Activated naive CD4-positive, alpha-beta T cell treated with anti-CD3 and anti-CD28 coated beads, Interleukin-2, amount 50 U/mL, for 24 hours (primary cell): ENCODE data around the gene SEMA3D.
"Not testable (repeated sequence)": the region's sequence is repeated elsewhere in the genome, so short reads cannot be mapped to it uniquely, and the experiment has no call there.

ENCODE experiments used
- H3K27ac Mint-ChIP-seq: one replicate; pipeline ENCODE4 v1.8.0; 2021; ENCODE audit warnings: mild to moderate bottlenecking, mixed read lengths
- H3K27me3 Mint-ChIP-seq: one replicate; pipeline ENCODE4 v1.8.0; 2021; ENCODE audit warnings: mixed read lengths
- H3K36me3 Mint-ChIP-seq: one replicate; pipeline ENCODE4 v1.8.0; 2021; ENCODE audit warnings: mixed read lengths
- H3K4me1 Mint-ChIP-seq: one replicate; pipeline ENCODE4 v1.8.0; 2021; ENCODE audit warnings: mixed read lengths
- H3K4me3 Mint-ChIP-seq: one replicate; pipeline ENCODE4 v1.8.0; 2021; ENCODE audit warnings: mild to moderate bottlenecking, mixed read lengths
- H3K9me3 Mint-ChIP-seq: one replicate; pipeline ENCODE4 v1.8.0; 2021; ENCODE audit warnings: mixed read lengths

SEMA3D gene

DNA sequence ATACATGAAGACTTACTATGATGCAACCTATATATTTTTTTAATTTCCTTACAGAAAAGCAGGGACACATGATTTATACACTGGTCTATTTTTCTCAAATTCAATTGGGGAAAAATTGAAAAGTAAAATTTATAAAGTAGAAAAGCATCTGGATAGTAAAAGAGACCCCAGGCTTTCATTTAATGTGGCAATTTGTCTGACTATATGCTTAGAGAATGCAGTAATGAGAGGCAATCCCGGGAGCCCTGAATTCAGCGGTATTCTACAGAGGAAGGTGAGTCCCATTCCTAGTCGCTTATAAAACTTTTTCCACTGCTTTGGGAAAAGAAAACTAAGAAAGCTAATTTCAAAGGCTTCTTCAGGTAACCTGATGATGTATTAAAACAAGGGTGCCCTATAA, 167.1 kb downstream of the SEMA3D start:
- Mint-ChIP-seq H3K9me3 (no peaks in the 10 kb centered on the region), H3K4me1 (no peaks in the 10 kb centered on the region), H3K27ac (no peak overlapping the region), H3K27me3 (peaks cover 9% of the 10 kb centered on the region), H3K4me3 (no peak overlapping the region), H3K36me3 (no peaks in the 10 kb centered on the region)

DNA sequence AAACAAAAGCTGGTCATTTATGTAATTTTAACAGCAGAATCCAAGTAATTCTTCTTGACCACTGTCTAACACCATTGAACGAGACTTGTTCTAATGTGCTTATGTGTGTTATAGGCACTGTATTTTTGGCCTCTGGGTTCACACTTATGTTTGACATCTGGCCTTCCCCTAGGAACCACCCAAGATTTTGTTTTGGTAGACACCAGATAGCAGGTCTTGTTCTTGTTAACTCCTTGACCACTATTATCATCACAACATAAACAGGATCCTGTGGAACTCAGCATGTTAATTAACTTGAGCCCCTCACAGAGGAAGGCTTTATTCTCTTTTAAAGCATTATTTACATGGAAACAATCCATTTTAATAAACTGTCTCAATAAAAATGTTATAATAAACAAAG, 167.7 kb downstream of the SEMA3D start:
- Mint-ChIP-seq H3K4me1 (no peaks in the 10 kb centered on the region), H3K27me3 (peaks cover 9% of the 10 kb centered on the region), H3K36me3 (no peaks in the 10 kb centered on the region), H3K9me3 (no peaks in the 10 kb centered on the region), H3K4me3 (no peak overlapping the region), H3K27ac (no peak overlapping the region)

DNA sequence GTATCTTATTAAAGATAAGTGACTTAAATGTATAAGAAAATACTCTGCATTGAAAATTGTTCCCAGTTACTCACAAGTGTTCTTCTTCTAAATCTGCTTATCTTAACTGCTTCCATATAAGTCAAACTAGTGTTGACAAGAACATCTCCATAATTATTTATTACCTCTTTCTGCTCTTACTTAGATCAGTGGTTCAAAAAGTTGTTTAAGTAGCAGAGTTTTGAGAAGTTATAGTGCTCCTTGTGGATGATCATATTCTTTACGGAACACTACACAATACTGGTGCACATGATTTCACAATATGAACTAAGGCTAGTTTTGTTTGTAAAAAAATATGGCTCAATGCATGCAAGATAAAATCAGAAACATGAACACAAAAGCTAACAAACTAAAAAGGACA, 168.4 kb downstream of the SEMA3D start:
- H3K27me3 Mint-ChIP-seq: peaks cover 9% of the 10 kb centered on the region
- H3K27ac Mint-ChIP-seq: no peak overlapping the region
- no peaks in the 10 kb centered on the region for H3K36me3 Mint-ChIP-seq
- H3K9me3 Mint-ChIP-seq: no peaks in the 10 kb centered on the region
- H3K4me1 Mint-ChIP-seq: no peaks in the 10 kb centered on the region
- no peak overlapping the region for H3K4me3 Mint-ChIP-seq

DNA sequence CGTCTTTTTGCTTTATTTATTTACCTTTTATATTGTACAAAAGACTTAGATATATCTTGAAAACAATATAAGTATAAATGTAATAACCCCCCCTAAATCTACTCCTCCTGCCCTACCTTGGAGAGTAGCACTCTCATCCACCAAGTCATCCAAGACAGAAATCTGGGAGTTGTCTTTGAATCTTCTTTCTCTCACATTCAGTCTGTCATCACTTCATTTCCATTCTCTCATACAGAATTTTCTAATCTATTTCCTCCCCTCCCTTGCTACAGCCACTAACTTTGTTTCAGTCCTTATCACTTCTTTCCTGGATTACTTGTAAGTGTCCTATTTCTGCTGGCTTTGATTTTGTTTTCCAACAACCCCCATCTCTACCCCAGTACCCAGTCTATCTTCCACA, 170.6 kb downstream of the SEMA3D start:
- no peak overlapping the region for H3K4me3 Mint-ChIP-seq
- H3K4me1 Mint-ChIP-seq: no peaks in the 10 kb centered on the region
- H3K36me3 Mint-ChIP-seq: no peaks in the 10 kb centered on the region
- H3K9me3 Mint-ChIP-seq: no peaks in the 10 kb centered on the region
- H3K27ac Mint-ChIP-seq: no peak overlapping the region
- H3K27me3 Mint-ChIP-seq: peaks cover 9% of the 10 kb centered on the region

DNA sequence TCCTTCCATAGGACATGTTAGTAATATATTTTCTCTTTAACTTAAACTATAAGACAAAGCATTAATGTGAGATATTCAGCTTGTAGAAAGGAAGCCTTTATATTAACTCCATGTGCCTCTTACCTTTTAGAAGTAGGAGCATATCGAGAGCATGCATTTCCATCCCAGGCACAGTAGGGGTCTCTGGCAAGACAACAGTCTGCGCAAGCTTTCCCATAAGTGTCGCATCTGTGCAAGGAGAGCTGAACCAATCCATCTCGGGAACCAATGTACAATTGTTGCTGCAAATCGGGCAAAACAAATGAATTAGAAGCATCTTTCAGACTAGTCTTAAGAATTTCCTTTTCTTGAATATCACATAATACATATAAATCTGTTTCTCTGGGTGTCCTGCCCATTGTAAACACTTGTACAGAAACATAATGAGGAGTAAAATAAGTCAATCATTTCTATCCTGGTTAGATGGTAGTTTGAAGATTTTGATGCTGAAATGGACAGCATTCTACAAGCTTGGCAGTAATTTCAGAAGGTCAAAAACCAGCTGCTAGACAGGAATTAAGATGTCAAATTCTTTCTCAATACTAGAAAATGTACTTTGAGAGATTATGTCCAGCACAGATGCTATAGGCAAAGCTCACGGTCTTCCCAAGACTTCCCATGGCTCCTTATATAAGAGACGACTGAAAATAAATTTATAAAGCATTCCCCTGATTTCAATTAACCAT, 171.8 kb downstream of the SEMA3D start:
- H3K4me1 Mint-ChIP-seq: no peaks in the 10 kb centered on the region
- peaks cover 8% of the 10 kb centered on the region for H3K27me3 Mint-ChIP-seq
- no peak overlapping the region for H3K4me3 Mint-ChIP-seq
- no peaks in the 10 kb centered on the region for H3K36me3 Mint-ChIP-seq
- H3K27ac Mint-ChIP-seq: no peak overlapping the region
- no peaks in the 10 kb centered on the region for H3K9me3 Mint-ChIP-seq

DNA sequence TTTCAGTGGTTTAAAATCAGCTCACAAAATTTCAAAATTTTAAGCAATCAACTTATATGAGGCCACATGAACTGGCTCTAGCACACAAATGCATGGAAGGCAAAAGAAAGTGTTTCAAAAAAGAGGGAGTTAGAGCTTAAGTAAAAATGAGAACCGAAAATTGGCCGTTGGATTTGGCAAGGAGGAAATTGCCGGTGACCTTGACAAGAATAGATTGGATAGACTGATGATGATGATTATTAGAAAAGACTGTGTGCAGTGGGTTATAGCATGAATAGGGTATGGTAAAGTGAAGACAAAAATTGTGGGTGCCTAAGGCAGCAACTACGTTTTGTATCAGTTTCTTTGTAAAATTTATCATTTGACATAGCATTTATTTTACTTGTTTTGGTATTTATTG, 175.7 kb downstream of the SEMA3D start:
- H3K27me3 Mint-ChIP-seq: peaks cover 6% of the 10 kb centered on the region
- H3K4me3 Mint-ChIP-seq: no peak overlapping the region
- no peaks in the 10 kb centered on the region for H3K36me3 Mint-ChIP-seq
- H3K9me3 Mint-ChIP-seq: no peaks in the 10 kb centered on the region
- no peak overlapping the region for H3K27ac Mint-ChIP-seq
- H3K4me1 Mint-ChIP-seq: no peaks in the 10 kb centered on the region

DNA sequence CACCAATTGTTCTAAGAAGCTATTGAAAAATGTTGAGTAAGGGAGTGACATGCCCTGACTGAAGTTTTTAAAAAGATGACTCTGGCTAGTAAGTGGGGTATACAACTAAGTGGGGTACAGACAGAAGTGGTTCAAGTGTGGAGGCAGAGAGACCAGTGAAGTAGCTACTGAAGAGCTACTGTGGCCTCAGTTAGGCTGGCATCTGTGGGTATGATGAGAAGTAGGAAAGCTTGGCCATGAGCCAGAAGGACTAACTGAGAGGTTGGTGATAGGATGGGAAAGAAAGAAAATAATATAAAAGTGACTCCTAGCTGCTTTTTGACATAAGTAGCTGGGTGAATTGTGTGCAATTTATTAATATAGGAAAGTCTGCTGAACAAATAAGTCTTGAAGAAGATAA, 176.6 kb downstream of the SEMA3D start:
- Mint-ChIP-seq H3K27ac (no peak overlapping the region), H3K36me3 (no peaks in the 10 kb centered on the region), H3K9me3 (no peaks in the 10 kb centered on the region), H3K4me3 (no peak overlapping the region), H3K4me1 (no peaks in the 10 kb centered on the region), H3K27me3 (peaks cover 6% of the 10 kb centered on the region)

DNA sequence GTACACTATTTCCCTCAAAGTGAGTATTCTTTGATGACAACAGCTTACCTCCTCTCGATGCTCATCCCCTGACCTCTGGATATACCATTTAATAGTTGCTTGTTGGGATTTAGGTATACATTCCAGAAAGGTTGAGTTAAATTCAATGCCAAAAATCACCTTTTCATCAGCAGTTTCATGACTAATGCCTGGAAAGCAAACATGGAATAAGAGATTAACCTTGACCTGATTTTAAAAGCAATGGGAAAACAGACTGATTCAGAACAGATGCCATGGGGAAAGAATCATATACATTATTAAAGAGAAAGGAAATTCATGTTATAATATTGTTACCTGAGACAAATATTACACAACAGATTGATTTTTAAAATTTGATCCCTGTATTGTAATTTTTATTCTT, 180.1 kb downstream of the SEMA3D start:
- Mint-ChIP-seq H3K9me3 (no peaks in the 10 kb centered on the region), H3K27ac (no peak overlapping the region), H3K36me3 (no peaks in the 10 kb centered on the region), H3K4me3 (no peak overlapping the region), H3K27me3 (peaks cover 5% of the 10 kb centered on the region), H3K4me1 (no peaks in the 10 kb centered on the region)

DNA sequence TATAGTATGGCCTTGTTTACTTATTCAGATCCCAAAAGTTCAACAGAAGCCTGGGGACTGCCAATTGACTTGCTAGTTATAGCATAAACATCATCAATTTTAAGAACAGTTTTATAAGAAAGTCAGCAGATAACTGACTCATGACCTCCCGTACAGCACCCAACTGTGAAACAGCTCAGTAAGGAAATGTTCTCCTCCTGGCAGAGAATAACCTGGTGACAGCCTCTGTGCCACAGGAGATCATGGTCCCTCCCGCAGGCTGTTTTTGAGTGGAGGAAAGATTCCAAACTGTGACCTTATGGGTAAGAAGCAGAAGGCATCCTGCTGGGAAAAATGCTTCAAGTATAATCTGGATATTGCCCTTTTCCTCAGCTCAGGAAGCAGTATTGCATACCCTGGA, 182.5 kb downstream of the SEMA3D start:
- Mint-ChIP-seq H3K36me3 (no peaks in the 10 kb centered on the region), H3K4me1 (no peaks in the 10 kb centered on the region), H3K9me3 (no peaks in the 10 kb centered on the region), H3K27ac (no peak overlapping the region), H3K4me3 (no peak overlapping the region), H3K27me3 (peaks cover 5% of the 10 kb centered on the region)

DNA sequence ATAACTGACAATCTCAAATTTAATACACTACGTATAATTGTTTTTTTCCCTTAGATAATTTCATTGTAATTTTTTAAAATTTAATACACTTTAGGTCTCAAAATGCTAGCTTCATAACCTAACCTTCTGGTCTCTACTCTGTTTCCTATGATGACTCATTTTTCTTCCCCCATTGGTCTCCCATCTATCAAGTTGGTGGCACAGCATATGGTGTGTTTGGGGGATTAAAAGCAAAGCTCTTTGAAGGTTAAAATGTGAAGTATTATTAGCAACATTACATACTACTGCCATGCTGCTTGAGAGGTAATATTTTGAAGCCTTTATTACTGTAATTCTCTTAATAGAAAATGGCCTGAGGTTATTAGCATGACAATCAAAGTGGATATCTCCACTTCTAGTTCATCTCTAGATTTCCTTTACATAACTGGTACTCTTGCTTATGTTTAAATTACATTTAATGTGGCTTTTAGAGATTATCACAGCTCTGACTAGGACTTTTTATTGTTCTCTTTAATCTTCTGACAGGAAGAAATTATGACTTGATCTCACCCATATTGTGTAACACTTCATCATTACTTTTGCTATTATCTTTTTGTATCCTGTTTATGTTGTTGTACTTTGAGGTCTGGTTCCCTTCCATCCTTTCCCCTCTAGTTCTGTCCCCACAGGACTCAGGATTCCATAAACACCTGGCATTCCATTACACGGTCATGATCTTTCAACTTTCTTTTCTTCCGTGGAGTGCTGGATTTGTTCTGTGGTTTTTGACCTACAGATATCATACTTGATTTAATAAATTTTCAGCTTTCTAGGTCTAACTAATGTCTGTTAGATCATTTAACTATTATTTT, 185.1 kb downstream of the SEMA3D start:
- H3K27me3 Mint-ChIP-seq: peaks cover 3% of the 10 kb centered on the region
- no peaks in the 10 kb centered on the region for H3K36me3 Mint-ChIP-seq

DNA sequence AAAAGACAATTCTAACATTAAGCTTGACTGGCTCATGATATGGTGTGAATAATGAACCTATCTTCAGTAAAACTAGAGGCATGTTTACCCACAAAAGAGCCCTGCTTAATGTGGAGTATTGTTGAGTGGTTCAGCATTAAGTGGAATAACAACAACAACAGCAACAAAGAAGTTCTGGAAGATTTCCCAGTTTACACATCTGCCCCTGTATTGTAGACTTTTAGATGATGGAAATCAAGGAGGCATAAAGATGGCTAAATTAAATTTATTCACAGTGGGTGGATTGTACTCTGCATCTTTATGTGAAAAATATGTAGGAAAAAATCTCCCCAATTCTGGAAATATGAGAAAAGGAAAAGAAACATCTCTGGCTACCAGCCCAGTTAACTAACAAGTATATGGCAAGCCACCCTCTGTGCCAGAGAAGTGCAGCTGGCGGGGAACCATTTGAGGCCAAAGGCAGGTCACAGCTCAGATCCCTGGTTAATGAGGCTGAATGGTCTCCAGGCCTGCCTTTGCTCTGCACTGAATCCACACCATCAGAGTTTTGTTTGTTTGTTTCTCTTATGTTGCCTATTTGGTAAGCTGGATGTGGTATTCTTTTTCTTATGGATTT, 186.0 kb downstream of the SEMA3D start:
- H3K4me1 Mint-ChIP-seq: no peaks in the 10 kb centered on the region
- H3K27ac Mint-ChIP-seq: no peak overlapping the region
- no peak overlapping the region for H3K4me3 Mint-ChIP-seq
- H3K27me3 Mint-ChIP-seq: peaks cover 2% of the 10 kb centered on the region
- H3K9me3 Mint-ChIP-seq: no peaks in the 10 kb centered on the region
- no peaks in the 10 kb centered on the region for H3K36me3 Mint-ChIP-seq

More for the DNA sequence above, 185.1 kb downstream of the SEMA3D start:
- no peaks in the 10 kb centered on the region for H3K4me1 Mint-ChIP-seq
- no peak overlapping the region for H3K27ac Mint-ChIP-seq
- H3K4me3 Mint-ChIP-seq: no peak overlapping the region
- no peaks in the 10 kb centered on the region for H3K9me3 Mint-ChIP-seq

DNA sequence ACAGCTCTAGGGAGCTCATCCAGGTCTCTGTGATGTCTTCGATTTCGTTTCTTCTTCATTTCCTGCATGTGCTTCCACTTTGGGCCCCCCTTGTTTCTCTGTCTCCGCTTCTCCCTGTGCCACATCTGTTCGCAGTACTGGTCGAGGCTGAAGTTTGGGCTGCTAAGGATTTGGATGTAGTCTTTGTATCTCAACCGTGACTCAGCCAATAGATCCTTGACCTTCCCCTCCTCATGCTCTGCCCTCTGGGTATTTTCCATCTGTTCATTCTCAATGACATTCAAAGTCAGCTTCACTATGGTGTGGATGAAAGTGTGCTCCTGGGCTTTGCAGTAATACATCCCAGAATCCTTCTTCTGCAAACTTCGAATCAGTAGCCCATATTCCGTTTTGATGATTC, 187.4 kb downstream of the SEMA3D start:
- Mint-ChIP-seq H3K4me3 (no peak overlapping the region), H3K27me3 (peaks cover 2% of the 10 kb centered on the region), H3K4me1 (no peaks in the 10 kb centered on the region), H3K9me3 (no peaks in the 10 kb centered on the region), H3K27ac (no peak overlapping the region), H3K36me3 (no peaks in the 10 kb centered on the region)

DNA sequence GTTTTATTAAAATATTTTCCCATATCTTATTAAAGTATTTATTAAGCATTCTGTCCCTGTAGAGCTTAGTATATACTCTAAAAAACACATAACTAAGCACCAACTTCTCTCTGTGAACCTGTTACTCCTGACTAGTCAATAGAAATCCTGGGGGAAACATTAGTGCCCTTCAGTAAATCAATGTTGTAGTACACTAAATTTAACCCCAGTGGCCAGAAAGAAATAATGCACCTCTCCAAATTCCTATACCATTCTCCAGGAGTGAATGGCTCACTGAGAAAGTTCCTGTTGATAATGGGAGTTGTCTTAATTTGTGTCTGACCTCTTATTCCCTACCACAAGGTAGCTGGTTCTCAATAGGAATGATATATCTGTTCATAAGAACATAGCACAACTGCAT, 188.2 kb downstream of the SEMA3D start:
- Mint-ChIP-seq H3K4me3 (no peak overlapping the region), H3K4me1 (no peaks in the 10 kb centered on the region)

DNA sequence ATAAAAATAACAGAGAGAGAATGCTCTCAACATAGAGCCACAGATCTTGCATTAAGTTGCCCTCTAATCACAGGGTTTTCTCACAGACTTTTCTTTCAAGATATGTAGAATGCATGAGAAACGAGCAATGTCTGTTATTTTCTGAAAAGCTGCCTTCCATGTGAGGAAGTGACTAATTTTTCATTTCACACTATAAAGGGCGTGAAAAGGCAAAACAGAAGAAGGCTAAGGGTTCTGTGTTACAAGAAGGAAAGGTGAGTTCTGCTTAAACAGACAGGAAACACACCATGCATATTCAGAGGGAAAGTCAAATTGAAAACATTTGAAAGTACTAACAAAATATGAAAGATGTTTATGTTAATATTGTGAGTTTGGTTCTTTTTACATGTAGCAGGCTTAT, 189.2 kb downstream of the SEMA3D start:
- no peak overlapping the region for H3K27ac Mint-ChIP-seq

More for the DNA sequence above, 188.2 kb downstream of the SEMA3D start:
- no peaks in the 10 kb centered on the region for H3K9me3 Mint-ChIP-seq
- no peak overlapping the region for H3K27ac Mint-ChIP-seq
- no peaks in the 10 kb centered on the region for H3K36me3 Mint-ChIP-seq
- H3K27me3 Mint-ChIP-seq: peaks cover 2% of the 10 kb centered on the region

DNA sequence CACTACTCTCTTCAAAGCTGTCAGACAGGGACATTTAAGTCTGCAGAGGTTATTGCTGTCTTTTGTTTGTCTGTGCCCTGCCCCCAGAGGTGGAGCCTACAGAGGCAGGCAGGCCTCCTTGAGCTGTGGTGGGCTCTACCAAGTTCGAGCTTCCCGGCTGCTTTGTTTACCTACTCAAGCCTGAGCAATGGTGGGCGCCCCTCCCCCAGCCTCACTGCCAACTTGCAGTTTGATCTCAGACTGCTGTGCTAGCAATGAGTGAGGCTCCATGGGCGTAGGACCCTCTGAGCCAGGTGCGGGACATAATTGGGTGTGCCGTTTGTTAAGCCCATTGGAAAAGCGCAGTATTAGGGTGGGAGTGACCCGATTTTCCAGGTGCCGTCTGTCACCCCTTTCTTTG, 193.9 kb downstream of the SEMA3D start:
- H3K9me3 Mint-ChIP-seq, H3K36me3 Mint-ChIP-seq, H3K27ac Mint-ChIP-seq, H3K4me3 Mint-ChIP-seq, H3K27me3 Mint-ChIP-seq, H3K4me1 Mint-ChIP-seq: not testable (repeated sequence)

More for the DNA sequence above, 189.2 kb downstream of the SEMA3D start:
- no peaks in the 10 kb centered on the region for H3K4me1 Mint-ChIP-seq
- no peak overlapping the region for H3K4me3 Mint-ChIP-seq
- peaks cover 2% of the 10 kb centered on the region for H3K27me3 Mint-ChIP-seq
- no peaks in the 10 kb centered on the region for H3K9me3 Mint-ChIP-seq
- no peaks in the 10 kb centered on the region for H3K36me3 Mint-ChIP-seq
